Body of pancreas (tissue), 4 donors: Measurements from ENCODE around the gene SOHLH1.

Experiments
- POLR2A ChIP-seq, 3 donors: fragments of 450-650 bp; IDR thresholded peaks; one replicate each; pipeline ENCODE4 v1.6.1; 2016; ENCODE audit warnings: antibody characterized with exemption in 3 of 3, mild to moderate bottlenecking in 2 of 3
- TF ChIP-seq, protein P1 (sequence below), 7 experiments: fragments of 450-650 bp in 4 of 7; fragments of 200-600 bp in 3 of 7; sonication (generic) in 3 of 7; IDR thresholded peaks; one replicate each; pipeline ENCODE4 v1.5.1; 2016 to 2019; ENCODE audit warnings: antibody characterized with exemption in 7 of 7

GRCh38 chr9:135734616-135735144, 35.4 kb upstream of the SOHLH1 start:
- TF ChIP-seq, protein P1, sequence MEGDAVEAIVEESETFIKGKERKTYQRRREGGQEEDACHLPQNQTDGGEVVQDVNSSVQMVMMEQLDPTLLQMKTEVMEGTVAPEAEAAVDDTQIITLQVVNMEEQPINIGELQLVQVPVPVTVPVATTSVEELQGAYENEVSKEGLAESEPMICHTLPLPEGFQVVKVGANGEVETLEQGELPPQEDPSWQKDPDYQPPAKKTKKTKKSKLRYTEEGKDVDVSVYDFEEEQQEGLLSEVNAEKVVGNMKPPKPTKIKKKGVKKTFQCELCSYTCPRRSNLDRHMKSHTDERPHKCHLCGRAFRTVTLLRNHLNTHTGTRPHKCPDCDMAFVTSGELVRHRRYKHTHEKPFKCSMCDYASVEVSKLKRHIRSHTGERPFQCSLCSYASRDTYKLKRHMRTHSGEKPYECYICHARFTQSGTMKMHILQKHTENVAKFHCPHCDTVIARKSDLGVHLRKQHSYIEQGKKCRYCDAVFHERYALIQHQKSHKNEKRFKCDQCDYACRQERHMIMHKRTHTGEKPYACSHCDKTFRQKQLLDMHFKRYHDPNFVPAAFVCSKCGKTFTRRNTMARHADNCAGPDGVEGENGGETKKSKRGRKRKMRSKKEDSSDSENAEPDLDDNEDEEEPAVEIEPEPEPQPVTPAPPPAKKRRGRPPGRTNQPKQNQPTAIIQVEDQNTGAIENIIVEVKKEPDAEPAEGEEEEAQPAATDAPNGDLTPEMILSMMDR (IDR thresholded peaks at IDR 0.05): no peak
- TF ChIP-seq POLR2A (IDR thresholded peaks at IDR 0.05): no peak
